Activated T-helper 17 cell treated with anti-CD3 and anti-CD28 coated beads, Interleukin-2, amount 50 U/mL, for 72 hours (primary cell): Measurements from ENCODE around the gene SPHK1. TPM values are rescaled to one million over a fixed set of nuclear protein-coding genes. Genes with fewer than 3 reads are reported as not detected.
"Not testable (repeated sequence)": the region's sequence is repeated elsewhere in the genome, so short reads cannot be mapped to it uniquely, and the experiment has no call there.

Experiments used
- ATAC-seq: fragments of 150-1000 bp; cut with Tn5 transposase; replicated peaks from 2 replicates; pipeline ENCODE4 v1.10.0; 2021; ENCODE audit warnings: mild to moderate bottlenecking, moderate library complexity
- H3K27ac Mint-ChIP-seq: one replicate; pipeline ENCODE4 v1.8.0; 2022; ENCODE audit warnings: mixed read lengths
- H3K27me3 Mint-ChIP-seq: one replicate; pipeline ENCODE4 v1.8.0; 2022; ENCODE audit warnings: mixed read lengths
- H3K36me3 Mint-ChIP-seq: one replicate; pipeline ENCODE4 v1.8.0; 2022; ENCODE audit warnings: low read depth, mild to moderate bottlenecking, mixed read lengths
- H3K4me1 Mint-ChIP-seq: one replicate; pipeline ENCODE4 v1.8.0; 2022; ENCODE audit warnings: mixed read lengths
- H3K4me3 Mint-ChIP-seq: one replicate; pipeline ENCODE4 v1.8.0; 2022; ENCODE audit warnings: mild to moderate bottlenecking, mixed read lengths
- H3K9me3 Mint-ChIP-seq: one replicate; pipeline ENCODE4 v1.8.0; 2022; ENCODE audit warnings: mixed read lengths
- total RNA-seq, 2 donors: library from RNA; stranded (reverse); gene quantifications; one replicate each; pipeline ENCODE4 v1.2.3, GENCODE V29; 2022

SPHK1 gene
- total RNA-seq, 2 donors from 2014 or later, result 10.5 to 12.4 TPM

DNA sequence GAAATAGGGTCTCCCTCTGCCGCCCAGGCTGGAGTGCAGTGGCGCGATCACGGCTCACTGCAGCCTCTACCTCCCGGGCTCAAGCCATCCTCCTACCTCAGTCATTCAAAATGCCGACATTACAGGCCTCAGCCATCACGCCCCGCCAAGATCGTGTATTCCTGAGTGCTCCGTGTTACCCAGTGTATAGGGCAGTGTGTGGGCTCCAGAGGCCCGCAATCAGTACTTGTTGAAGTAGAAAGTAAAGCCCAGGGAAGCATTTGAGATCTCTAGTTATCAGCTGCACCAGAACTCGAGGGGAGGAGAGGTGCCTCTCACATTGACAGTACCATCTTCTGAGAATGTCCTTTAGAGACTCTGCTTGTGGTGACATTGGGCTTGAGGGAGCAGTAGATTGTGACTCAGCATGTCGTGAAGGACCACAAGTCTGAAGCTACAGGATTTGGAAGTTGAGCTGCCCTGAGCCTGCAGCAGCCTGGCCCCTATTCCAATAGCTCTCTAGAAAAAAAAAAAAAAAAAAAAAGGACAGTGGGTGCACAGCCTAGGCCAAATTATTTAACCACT lies 29.6 kb upstream of the SPHK1 start:
- ATAC-seq, result no peak
- Mint-ChIP-seq H3K4me3 (peak overlapping the region; percentile 90), H3K9me3 (no peaks in the 10 kb centered on the region), H3K27me3 (no peaks in the 10 kb centered on the region), H3K36me3 (no peaks in the 10 kb centered on the region), H3K27ac (peak overlapping the region; percentile 95), H3K4me1 (peaks cover 4% of the 10 kb centered on the region)

DNA sequence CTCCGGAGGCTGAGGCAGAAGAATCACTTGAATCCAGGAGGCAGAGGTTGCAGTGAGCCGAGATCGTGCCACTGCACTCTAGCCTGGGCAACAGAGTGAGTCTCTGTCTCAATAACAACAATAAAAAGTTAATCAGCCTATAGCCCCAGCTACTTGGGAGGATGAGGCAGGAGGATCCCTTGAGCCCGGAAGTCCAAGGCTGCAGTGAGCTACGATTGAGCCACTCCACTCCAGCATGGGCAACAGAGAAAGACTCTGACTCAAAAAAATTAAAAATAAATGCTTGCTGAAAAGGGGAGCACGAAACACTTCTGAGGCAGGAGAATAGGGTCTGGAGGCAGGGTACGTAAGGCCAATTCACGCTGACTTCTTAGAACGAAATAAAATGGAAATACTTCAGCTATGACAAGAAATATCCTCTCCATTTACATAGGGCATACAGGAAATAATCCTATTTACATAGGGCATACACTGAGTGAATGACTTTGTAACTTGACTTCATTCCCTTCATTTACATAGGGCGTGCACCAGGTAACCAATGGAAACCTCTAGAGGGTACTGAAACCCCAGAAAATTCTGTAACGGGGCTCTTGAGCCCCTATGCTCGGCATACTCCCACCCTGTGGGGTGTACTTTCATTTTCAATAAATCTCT lies 27.5 kb upstream of the SPHK1 start:
- no peak overlapping the region for H3K4me3 Mint-ChIP-seq
- no peak overlapping the region for H3K27ac Mint-ChIP-seq
- peaks cover 4% of the 10 kb centered on the region for H3K4me1 Mint-ChIP-seq
- no peaks in the 10 kb centered on the region for H3K27me3 Mint-ChIP-seq
- no peaks in the 10 kb centered on the region for H3K36me3 Mint-ChIP-seq
- no peak for ATAC-seq
- H3K9me3 Mint-ChIP-seq, result no peaks in the 10 kb centered on the region

DNA sequence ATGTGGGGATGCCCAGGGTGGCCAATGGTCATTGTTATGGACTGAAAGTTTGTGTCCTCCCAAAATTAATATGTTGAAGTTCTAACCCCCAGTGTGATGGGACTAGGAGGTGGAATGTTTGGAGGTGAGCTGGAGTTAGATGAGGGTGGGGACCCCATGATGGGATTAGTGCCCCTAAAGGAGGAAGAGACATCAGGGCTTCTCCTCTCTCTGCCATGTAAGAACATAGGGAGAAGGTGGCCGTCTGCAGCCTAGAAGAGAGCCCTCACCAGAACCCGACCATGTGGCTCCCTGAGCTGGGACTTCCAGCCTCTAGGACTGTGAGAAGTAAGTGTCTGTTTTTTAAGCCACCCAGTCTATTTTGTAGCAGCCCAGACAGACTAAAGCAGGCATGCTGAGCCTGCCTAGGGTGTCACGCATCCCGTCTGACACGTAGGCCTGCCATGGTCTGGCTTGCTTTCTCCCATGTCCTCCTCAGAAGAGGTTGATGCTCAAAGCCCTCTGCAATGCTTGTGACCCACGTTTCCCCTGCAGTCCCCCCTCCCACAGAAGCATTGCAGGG lies 26.7 kb upstream of the SPHK1 start:
- no peaks in the 10 kb centered on the region for H3K27me3 Mint-ChIP-seq
- no peak overlapping the region for H3K27ac Mint-ChIP-seq
- H3K9me3 Mint-ChIP-seq, result no peaks in the 10 kb centered on the region
- H3K4me1 Mint-ChIP-seq, result peaks cover 3% of the 10 kb centered on the region
- H3K36me3 Mint-ChIP-seq, result no peaks in the 10 kb centered on the region
- no peak overlapping the region for H3K4me3 Mint-ChIP-seq
- ATAC-seq, result no peak

DNA sequence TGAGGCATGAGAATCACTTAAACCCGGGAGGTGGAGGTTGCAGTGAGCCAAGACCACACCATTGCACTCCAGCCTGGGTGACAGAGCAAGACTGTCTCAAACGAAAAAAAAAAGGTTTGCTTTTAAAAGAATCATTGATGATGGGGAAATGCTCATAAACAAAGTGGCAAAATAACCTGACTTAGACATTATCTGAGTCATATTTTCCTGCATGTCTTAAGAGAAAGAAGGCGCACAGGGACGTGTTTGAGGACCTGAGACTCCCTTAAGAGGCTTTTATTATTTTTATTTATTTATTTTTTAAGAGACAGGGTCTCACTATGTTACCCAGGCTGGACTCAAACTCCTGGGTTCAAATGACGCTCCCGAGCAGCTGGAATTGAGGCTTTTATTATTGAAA lies 25.0 kb upstream of the SPHK1 start:
- ATAC-seq, result peak; percentile 14
- Mint-ChIP-seq H3K4me1 (no peaks in the 10 kb centered on the region), H3K27ac (no peak overlapping the region), H3K4me3 (no peak overlapping the region), H3K9me3 (no peaks in the 10 kb centered on the region), H3K27me3 (no peaks in the 10 kb centered on the region), H3K36me3 (no peaks in the 10 kb centered on the region)

DNA sequence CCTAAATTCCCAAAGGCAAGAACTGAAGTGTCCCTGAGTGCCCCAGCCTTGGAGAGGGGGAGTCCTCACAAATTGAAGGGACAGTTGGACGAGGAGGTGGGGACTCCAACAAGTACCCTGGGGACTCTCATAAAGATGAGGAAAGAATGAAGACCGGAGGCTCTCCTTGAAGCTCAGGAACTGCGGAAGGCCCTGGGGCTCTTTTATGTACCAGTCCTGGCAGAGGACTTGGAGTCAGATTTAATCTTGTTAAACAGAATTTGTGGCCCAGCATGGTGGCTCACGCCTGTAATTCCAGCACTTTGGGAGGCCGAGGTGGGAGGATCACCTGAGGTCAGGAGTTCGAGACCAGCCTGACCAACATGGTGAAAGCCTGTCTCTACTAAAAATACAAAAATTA lies 24.6 kb upstream of the SPHK1 start:
- not testable (repeated sequence) for ATAC-seq, H3K27ac Mint-ChIP-seq

DNA sequence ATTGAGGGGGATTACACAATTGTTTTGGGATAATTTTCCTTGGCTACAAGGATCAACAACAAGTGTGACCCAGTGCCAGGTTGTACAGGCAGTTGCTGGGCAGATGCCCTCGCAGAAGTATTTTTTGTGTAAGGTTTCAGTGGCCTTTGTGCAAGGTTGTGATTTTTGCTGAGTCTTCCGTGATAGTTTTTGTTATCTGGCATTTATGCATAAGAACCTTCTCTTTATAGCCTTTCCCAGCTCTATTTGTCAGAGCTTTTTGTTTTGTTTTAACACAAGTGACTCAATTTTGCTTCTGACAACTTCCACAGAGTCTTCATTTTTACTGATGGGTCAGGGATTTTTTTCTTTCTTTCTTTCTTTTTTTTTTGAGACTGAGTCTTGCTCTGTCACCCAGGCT lies 23.9 kb upstream of the SPHK1 start:
- no peak for ATAC-seq

More for the DNA sequence above, 24.6 kb upstream of the SPHK1 start:
- H3K4me3 Mint-ChIP-seq, H3K9me3 Mint-ChIP-seq, H3K36me3 Mint-ChIP-seq, H3K27me3 Mint-ChIP-seq, H3K4me1 Mint-ChIP-seq: not testable (repeated sequence)

DNA sequence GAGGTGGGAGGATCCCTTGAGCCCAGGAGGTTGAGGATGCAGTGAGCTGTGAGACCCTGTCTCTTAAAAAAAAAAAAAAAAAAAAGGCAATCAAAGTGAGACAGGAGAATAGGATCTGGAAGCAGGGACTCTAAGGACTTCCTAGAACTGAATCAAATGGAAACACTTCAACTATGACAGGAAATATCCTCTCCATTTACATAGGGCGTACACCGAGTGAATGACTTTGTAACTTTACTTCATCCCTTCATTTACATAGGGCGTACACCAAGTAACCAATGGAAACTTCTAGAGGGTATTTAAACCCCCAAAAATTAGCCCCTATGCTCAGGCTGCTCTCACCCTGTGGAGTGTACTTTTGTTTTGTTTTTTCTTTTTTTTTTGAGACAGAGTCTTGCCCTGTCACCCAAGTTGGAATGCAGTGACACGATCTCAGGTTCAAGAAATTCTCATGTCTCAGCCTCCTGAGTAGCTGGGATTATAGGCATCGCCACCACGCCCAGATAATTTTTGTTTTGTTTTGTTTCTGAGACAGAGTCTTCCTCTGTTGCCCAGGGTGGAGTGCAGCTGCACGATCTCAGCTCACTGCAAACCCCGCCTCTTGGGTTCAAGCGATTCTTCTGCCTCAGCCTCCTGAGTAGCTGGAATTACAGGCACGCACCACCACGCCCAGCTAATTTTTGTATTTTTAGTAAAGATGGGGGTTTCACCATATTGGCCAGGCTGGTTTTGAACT lies 21.1 kb upstream of the SPHK1 start:
- no peaks in the 10 kb centered on the region for H3K36me3 Mint-ChIP-seq
- no peak for ATAC-seq

More for the DNA sequence above, 23.9 kb upstream of the SPHK1 start:
- Mint-ChIP-seq H3K4me3 (no peak overlapping the region), H3K4me1 (no peaks in the 10 kb centered on the region), H3K9me3 (no peaks in the 10 kb centered on the region), H3K27me3 (no peaks in the 10 kb centered on the region), H3K27ac (no peak overlapping the region), H3K36me3 (no peaks in the 10 kb centered on the region)

DNA sequence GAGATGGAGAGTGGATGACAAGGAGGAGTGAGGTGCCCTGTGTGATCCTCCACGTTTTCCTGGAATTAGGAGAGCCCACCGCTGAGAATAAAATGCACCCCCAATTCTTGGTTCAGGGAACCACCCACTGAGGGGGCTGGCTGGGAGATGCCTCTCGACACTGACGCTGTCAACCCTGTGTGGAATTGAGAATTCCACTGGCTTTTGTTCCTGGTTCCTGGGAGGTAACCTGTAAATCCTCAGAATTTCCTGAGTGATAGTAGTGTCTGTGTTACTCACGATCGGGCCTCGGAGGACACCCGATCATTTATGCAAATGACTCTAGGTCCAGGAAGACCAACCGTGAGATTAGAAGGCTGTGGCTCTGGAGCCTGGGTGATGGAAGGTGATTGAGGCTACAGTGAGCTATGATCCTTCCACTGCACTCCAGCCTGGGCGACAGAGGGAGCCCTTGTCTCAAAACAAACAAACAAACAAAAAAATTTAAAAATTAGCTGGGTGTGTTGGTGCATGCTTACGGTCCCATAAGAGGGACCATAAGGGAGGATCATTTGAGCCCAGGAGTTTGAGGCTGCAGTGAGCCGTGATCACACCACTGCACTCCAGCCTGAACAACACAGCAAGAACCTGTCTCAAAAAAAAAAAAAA lies 19.0 kb upstream of the SPHK1 start:
- no peaks in the 10 kb centered on the region for H3K27me3 Mint-ChIP-seq
- H3K27ac Mint-ChIP-seq, result no peak overlapping the region
- no peaks in the 10 kb centered on the region for H3K4me1 Mint-ChIP-seq
- no peak for ATAC-seq
- H3K4me3 Mint-ChIP-seq, result no peak overlapping the region
- H3K36me3 Mint-ChIP-seq, result no peaks in the 10 kb centered on the region
- H3K9me3 Mint-ChIP-seq, result no peaks in the 10 kb centered on the region

More for the DNA sequence above, 21.1 kb upstream of the SPHK1 start:
- no peak overlapping the region for H3K4me3 Mint-ChIP-seq
- H3K27me3 Mint-ChIP-seq, result no peaks in the 10 kb centered on the region
- no peak overlapping the region for H3K27ac Mint-ChIP-seq
- no peaks in the 10 kb centered on the region for H3K9me3 Mint-ChIP-seq
- H3K4me1 Mint-ChIP-seq, result no peaks in the 10 kb centered on the region

DNA sequence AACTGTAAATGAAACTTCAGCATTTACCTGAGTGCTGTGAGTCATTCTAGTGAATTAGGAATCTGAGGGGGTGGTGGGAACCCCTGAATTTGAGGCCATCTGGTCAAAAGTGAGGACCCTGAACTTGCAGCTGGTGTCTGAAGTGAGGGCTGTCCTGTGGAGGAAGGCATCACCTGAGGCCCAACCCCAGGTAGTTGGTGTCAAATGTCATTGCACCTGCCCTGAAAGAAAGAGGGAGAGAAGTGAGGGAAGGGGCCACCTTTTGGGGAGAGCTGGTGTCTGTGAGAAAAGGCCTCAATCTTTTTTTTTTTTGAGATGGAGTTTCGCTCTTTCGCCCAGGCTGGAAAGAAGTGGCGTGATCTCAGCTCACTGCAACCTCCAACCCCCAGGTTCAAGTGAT lies 18.2 kb upstream of the SPHK1 start:
- Mint-ChIP-seq H3K36me3 (no peaks in the 10 kb centered on the region), H3K27me3 (no peaks in the 10 kb centered on the region), H3K27ac (no peak overlapping the region), H3K4me1 (no peaks in the 10 kb centered on the region), H3K9me3 (no peaks in the 10 kb centered on the region), H3K4me3 (no peak overlapping the region)
- no peak for ATAC-seq

DNA sequence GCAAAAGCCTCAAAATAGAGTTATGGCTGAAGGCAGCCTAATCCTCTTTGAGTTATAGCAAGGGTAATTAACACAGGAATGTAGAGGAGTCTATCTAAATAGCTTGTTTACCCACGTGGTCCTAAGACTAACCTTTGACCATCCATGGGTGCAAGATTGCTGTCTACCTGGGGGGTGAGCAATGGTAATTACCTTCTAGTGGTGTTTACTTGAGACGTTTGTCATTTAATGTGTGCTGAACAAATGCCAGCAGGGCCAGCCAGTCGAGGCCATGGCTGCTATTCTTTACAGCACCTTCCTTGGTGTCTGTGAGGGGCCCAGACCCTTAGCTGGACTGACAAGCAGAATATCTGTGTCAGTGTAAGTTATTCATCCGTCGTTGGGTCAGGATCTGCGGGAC lies 16.8 kb upstream of the SPHK1 start:
- Mint-ChIP-seq H3K4me3 (no peak overlapping the region), H3K4me1 (peaks cover 6% of the 10 kb centered on the region), H3K27me3 (no peaks in the 10 kb centered on the region), H3K27ac (no peak overlapping the region), H3K9me3 (no peaks in the 10 kb centered on the region), H3K36me3 (no peaks in the 10 kb centered on the region)
- ATAC-seq, result no peak

- no peaks in the 10 kb centered on the region for H3K36me3 Mint-ChIP-seq
- H3K27ac Mint-ChIP-seq, result no peak overlapping the region
- no peaks in the 10 kb centered on the region for H3K27me3 Mint-ChIP-seq
- no peaks in the 10 kb centered on the region for H3K9me3 Mint-ChIP-seq
- no peak for ATAC-seq
- peaks cover 6% of the 10 kb centered on the region for H3K4me1 Mint-ChIP-seq
- H3K4me3 Mint-ChIP-seq, result no peak overlapping the region
Measured at GRCh38 chr17:76368545-76368944, 15.9 kb upstream of the SPHK1 start.

- H3K27ac Mint-ChIP-seq, result no peak overlapping the region
- H3K36me3 Mint-ChIP-seq, result no peaks in the 10 kb centered on the region
- ATAC-seq, result no peak
- no peaks in the 10 kb centered on the region for H3K9me3 Mint-ChIP-seq
- H3K4me1 Mint-ChIP-seq, result peaks cover 6% of the 10 kb centered on the region
- no peak overlapping the region for H3K4me3 Mint-ChIP-seq
- H3K27me3 Mint-ChIP-seq, result no peaks in the 10 kb centered on the region
Measured at GRCh38 chr17:76369379-76369778, 15.0 kb upstream of the SPHK1 start.

DNA sequence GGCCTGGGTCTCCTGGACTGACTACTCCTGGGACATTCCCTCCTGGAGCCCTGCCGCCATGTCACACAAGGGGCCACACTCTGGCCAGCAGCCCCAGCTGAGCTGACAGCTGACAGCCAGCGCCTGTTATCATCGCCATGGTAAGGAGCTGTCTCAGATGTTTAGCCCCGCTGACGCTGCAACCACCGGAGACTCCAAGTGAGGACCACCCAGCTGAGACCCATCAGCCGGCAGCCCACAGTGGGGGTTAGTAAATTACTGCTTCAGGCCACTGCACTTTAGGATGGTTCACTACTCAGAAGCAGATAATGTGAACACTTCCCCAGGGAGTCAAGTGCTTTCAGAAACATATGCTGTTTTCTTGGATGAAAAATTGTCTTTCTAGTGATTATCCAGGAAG lies 14.6 kb upstream of the SPHK1 start:
- no peaks in the 10 kb centered on the region for H3K36me3 Mint-ChIP-seq
- ATAC-seq, result no peak
- peaks cover 6% of the 10 kb centered on the region for H3K4me1 Mint-ChIP-seq
- no peak overlapping the region for H3K4me3 Mint-ChIP-seq
- H3K27me3 Mint-ChIP-seq, result no peaks in the 10 kb centered on the region
- H3K9me3 Mint-ChIP-seq, result no peaks in the 10 kb centered on the region
- H3K27ac Mint-ChIP-seq, result no peak overlapping the region

DNA sequence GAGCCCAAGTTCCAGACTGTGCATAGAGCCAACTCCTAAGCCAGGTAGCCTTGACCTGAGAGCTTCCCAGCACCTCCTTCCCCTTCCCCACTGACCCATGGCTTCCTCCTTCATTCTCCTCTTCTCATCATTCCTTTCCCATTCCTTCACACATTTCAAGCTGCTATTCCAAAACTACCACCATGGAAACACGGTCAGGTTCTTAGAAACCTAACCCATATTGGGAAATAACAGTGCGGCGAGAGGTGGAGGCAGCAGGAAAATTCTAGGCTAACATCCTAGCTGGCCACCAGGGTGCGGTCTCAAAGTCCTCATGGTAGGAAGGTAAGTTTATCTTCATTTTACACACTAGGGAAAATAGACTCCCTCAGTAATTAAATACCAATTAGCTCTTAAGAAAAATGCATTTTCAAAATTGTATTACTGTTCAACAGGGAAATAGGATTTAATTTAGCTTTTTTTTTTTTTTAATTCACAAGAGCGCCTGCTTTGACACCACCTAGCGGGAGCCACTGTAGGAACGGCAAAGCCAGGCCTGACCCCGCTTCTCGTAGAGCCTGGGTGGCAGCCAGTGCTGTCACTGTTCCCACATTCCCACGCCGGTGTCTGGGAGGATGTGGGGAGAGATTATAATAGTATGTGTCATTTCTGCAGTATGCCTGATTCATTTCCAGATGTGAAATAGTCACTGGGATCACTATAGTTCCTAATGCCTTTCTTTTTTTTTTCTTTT lies 14.0 kb upstream of the SPHK1 start:
- peak; percentile 58 for ATAC-seq
- H3K27me3 Mint-ChIP-seq, result no peaks in the 10 kb centered on the region
- H3K4me3 Mint-ChIP-seq, result no peak overlapping the region
- H3K27ac Mint-ChIP-seq, result no peak overlapping the region
- H3K36me3 Mint-ChIP-seq, result no peaks in the 10 kb centered on the region
- peaks cover 6% of the 10 kb centered on the region for H3K4me1 Mint-ChIP-seq
- H3K9me3 Mint-ChIP-seq, result no peaks in the 10 kb centered on the region
